ENCODE data around the gene GALNT9.
A peak's percentile ranks its signal among the peaks of the same experiment; 100 is the strongest.

The GALNT9 gene

DNA sequence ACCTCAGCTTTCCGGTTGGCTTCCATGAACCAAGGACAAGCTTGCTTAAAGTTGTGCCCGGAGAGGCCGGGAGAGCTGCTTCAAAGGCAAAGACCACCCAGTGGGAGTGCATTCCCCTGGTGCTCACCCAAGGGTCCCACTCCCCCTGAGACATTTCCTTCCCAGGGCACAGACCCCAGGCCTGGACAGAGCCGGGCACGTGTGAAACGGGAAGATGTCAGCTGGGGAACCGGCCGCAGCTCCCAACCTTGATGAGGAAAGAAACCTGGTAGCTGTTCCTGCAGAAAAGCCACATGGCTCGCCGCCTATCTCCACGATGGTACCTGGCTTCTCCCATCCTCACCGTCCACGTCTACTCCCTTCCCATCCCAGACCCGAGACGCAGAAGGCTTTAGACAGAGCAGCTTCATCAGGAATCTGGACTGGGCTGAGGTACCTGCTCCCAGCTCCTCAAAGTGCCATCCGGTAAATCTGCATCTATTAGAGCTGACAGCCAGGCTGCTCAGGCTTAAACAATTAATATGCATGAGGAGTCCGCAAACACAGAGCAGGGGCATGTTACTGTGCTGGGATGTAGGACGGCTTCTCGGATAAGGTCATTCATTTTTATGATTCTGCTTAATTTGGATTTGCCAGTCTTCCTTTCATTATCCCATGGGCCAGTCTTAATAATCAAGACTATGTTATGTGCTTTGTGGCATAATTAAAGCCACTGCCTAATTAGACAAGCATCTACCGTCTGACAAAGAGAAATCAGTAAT lies 53.1 kb downstream of the GALNT9 start:
- no peak for ATAC-seq
- no peak for TF ChIP-seq SNAI2 (CRISPR knock-in tag; IDR thresholded peaks at IDR 0.05)
- TF ChIP-seq BACH2 (CRISPR knock-in tag; IDR thresholded peaks at IDR 0.05; ENCODE audit: borderline replicate concordance): no peak
- TF ChIP-seq ISL1 (CRISPR knock-in tag; IDR thresholded peaks at IDR 0.05): no peak
- no peak for TF ChIP-seq TCF4 (CRISPR knock-in tag; IDR thresholded peaks at IDR 0.05; ENCODE audit: borderline replicate concordance)
- no peak for TF ChIP-seq OSR1 (CRISPR knock-in tag; IDR thresholded peaks at IDR 0.05)
- TF ChIP-seq PATZ1 (CRISPR knock-in tag; IDR thresholded peaks at IDR 0.05; ENCODE audit: borderline replicate concordance): no peak

DNA sequence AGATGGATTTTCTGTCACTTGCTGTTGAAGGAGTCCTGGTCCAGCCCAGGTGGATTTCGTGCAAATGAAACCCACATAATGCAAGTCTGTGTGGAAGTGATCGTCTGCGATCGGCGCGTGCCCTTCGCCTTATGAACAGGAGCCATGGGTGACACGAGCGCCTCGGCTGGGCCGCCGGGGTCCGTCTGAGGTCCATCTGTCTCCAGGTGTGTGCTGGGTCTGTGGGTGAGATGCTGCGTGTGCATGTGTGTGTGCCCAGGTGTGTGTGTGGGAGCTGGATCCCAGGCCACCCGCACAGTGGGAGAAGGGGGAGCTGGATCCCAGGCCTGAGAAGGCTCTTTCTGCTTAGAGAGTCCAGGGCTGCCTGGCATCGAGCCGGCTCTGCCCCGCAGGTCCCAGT lies 53.8 kb downstream of the GALNT9 start:
- TF ChIP-seq ESRRG (CRISPR knock-in tag; IDR thresholded peaks at IDR 0.05) (no peak), PPARA (CRISPR knock-in tag; IDR thresholded peaks at IDR 0.05; ENCODE audit: borderline replicate concordance) (no peak), OSR1 (CRISPR knock-in tag; IDR thresholded peaks at IDR 0.05) (no peak), ZNF70 (CRISPR knock-in tag; IDR thresholded peaks at IDR 0.05) (no peak), CREB5 (CRISPR knock-in tag; IDR thresholded peaks at IDR 0.05; ENCODE audit: low read depth) (no peak), TOX (CRISPR knock-in tag; IDR thresholded peaks at IDR 0.05; ENCODE audit: borderline replicate concordance) (no peak), CSDC2 (CRISPR knock-in tag; IDR thresholded peaks at IDR 0.05) (no peak), ZFP30 (CRISPR knock-in tag; IDR thresholded peaks at IDR 0.05) (no peak), ISL1 (CRISPR knock-in tag; IDR thresholded peaks at IDR 0.05) (no peak), RARB (CRISPR knock-in tag; IDR thresholded peaks at IDR 0.05) (no peak), PATZ1 (CRISPR knock-in tag; IDR thresholded peaks at IDR 0.05; ENCODE audit: borderline replicate concordance) (no peak), GLIS3 (CRISPR knock-in tag; IDR thresholded peaks at IDR 0.05) (no peak), ZC3H10 (CRISPR knock-in tag; IDR thresholded peaks at IDR 0.05) (no peak), TSHZ2 (CRISPR knock-in tag; IDR thresholded peaks at IDR 0.05) (no peak), SNAI2 (CRISPR knock-in tag; IDR thresholded peaks at IDR 0.05) (no peak)
- TF ChIP-seq, protein P1, sequence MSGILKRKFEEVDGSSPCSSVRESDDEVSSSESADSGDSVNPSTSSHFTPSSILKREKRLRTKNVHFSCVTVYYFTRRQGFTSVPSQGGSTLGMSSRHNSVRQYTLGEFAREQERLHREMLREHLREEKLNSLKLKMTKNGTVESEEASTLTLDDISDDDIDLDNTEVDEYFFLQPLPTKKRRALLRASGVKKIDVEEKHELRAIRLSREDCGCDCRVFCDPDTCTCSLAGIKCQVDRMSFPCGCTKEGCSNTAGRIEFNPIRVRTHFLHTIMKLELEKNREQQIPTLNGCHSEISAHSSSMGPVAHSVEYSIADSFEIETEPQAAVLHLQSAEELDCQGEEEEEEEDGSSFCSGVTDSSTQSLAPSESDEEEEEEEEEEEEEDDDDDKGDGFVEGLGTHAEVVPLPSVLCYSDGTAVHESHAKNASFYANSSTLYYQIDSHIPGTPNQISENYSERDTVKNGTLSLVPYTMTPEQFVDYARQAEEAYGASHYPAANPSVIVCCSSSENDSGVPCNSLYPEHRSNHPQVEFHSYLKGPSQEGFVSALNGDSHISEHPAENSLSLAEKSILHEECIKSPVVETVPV (CRISPR knock-in tag; IDR thresholded peaks at IDR 0.05): no peak
- no peak for ATAC-seq

DNA sequence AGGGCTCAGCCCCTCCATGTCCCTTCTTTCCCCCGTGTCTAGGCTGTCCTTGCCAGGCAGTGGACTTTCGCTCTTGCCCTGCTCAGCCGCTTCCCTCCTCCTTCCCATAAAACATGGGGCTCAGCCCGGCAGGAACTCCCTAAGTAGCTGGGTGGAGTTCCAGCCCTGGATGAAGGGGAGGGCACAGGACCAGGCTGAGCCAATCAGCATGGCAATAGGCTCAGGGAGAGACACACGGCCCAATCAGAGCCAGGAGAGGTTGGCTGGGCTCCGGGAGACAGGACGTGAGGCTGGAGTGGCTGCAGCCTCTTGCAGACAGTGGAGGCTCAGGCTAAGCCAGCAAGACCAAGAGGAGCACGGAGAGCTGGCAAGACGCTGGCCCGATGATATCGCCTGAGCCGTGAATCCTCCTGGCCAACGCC lies 54.3 kb downstream of the GALNT9 start:
- no peak for TF ChIP-seq BACH2 (CRISPR knock-in tag; IDR thresholded peaks at IDR 0.05; ENCODE audit: borderline replicate concordance)
- TF ChIP-seq ZFP30 (CRISPR knock-in tag; IDR thresholded peaks at IDR 0.05): no peak
- TF ChIP-seq ZNF8 (CRISPR knock-in tag; IDR thresholded peaks at IDR 0.05): no peak
- no peak for TF ChIP-seq ARNTL (CRISPR knock-in tag; IDR thresholded peaks at IDR 0.05; ENCODE audit: borderline replicate concordance, low read depth)
- no peak for TF ChIP-seq ZC3H10 (CRISPR knock-in tag; IDR thresholded peaks at IDR 0.05)
- TF ChIP-seq GLIS3 (CRISPR knock-in tag; IDR thresholded peaks at IDR 0.05): no peak
- TF ChIP-seq ZNF565 (CRISPR knock-in tag; conservative IDR thresholded peaks at IDR 0.05; ENCODE audit: low read depth): no peak
- TF ChIP-seq ZNF70 (CRISPR knock-in tag; IDR thresholded peaks at IDR 0.05): no peak
- TF ChIP-seq, protein P2, sequence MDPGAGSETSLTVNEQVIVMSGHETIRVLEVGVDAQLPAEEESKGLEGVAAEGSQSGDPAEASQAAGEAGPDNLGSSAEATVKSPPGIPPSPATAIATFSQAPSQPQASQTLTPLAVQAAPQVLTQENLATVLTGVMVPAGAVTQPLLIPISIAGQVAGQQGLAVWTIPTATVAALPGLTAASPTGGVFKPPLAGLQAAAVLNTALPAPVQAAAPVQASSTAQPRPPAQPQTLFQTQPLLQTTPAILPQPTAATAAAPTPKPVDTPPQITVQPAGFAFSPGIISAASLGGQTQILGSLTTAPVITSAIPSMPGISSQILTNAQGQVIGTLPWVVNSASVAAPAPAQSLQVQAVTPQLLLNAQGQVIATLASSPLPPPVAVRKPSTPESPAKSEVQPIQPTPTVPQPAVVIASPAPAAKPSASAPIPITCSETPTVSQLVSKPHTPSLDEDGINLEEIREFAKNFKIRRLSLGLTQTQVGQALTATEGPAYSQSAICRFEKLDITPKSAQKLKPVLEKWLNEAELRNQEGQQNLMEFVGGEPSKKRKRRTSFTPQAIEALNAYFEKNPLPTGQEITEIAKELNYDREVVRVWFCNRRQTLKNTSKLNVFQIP (CRISPR knock-in tag; IDR thresholded peaks at IDR 0.05; ENCODE audit: borderline replicate concordance, low read depth): no peak
- no peak for TF ChIP-seq CREB5 (CRISPR knock-in tag; IDR thresholded peaks at IDR 0.05; ENCODE audit: low read depth)
- no peak for TF ChIP-seq CSDC2 (CRISPR knock-in tag; IDR thresholded peaks at IDR 0.05)
- ATAC-seq: peak; percentile 89
